LNCAP (cell line): ENCODE measurements around the gene MPPE1.

Source experiments
- TF ChIP-seq, protein P1 (sequence below): fragments of 450-650 bp; IDR thresholded peaks from 2 replicates; pipeline ENCODE4 v1.5.1; 2017; ENCODE audit warnings: mild to moderate bottlenecking

MPPE1 gene

GRCh38 chr18:11851146-11851805 lies 56.8 kb downstream of the MPPE1 start, which contains the start of gene CHMP1B:
CHMP1B (plus strand) TSS chr18:11851413; CDS start chr18:11851512, 99 bp downstream.
- TF ChIP-seq, protein P1, sequence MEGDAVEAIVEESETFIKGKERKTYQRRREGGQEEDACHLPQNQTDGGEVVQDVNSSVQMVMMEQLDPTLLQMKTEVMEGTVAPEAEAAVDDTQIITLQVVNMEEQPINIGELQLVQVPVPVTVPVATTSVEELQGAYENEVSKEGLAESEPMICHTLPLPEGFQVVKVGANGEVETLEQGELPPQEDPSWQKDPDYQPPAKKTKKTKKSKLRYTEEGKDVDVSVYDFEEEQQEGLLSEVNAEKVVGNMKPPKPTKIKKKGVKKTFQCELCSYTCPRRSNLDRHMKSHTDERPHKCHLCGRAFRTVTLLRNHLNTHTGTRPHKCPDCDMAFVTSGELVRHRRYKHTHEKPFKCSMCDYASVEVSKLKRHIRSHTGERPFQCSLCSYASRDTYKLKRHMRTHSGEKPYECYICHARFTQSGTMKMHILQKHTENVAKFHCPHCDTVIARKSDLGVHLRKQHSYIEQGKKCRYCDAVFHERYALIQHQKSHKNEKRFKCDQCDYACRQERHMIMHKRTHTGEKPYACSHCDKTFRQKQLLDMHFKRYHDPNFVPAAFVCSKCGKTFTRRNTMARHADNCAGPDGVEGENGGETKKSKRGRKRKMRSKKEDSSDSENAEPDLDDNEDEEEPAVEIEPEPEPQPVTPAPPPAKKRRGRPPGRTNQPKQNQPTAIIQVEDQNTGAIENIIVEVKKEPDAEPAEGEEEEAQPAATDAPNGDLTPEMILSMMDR: no peak

DNA sequence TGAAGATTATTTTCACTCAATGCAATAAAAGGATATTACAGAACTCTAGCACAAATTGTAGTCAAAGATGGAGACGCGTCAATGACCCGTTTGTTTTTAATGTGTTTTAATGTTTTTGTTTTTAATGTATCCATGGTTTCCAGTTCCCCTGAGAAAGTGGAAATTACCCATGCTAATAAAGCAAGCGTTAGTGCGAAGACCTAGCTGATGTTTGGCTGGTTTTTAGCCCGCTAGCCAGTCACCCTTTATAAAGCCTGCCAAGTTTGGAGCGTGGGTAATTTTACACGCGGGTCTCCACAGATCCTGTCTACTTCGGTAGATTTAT lies 57.3 kb downstream of the MPPE1 start:
- TF ChIP-seq, protein P1: no peak

GRCh38 chr18:11849841-11850634 lies 58.1 kb downstream of the MPPE1 start:
- TF ChIP-seq, protein P1: no peak

DNA sequence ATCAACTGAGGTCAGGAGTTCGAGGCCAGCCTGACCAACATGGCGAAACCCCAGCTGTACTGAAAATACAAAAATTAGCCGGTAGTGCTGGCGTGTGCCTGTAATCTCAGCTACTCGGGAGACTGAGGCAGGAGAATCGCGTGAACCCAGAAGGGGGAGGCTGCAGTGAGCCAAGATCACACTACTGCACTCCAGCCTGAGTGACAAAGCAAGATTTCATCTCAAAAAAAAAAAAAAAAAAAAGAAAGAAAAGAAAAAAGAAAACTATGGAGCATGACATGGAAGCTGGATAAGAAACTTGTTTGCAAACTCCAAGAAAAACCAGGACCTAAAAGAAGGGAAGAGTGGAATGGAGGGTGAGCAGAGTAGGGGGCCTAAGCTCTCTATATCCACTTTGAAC lies 58.8 kb downstream of the MPPE1 start:
- TF ChIP-seq, protein P1: no peak

- TF ChIP-seq, protein P1: no peak
Observed at GRCh38 chr18:11847811-11848210, 60.3 kb downstream of the MPPE1 start.

- TF ChIP-seq, protein P1: no peak
Observed at GRCh38 chr18:11845654-11846053, 62.5 kb downstream of the MPPE1 start.

GRCh38 chr18:11844436-11844835 lies 63.7 kb downstream of the MPPE1 start:
- TF ChIP-seq, protein P1: no peak
